Aorta (tissue), 5 donors: ENCODE measurements around the gene ATXN7L1. TPM values are rescaled to one million over a fixed set of nuclear protein-coding genes. Genes with fewer than 3 reads are reported as not detected.

ENCODE experiments used
- ATAC-seq: fragments of 200-7000 bp; cut with Tn5 transposase; one replicate; pipeline ENCODE4 v1.9.1; 2022; ENCODE audit warnings: moderate library complexity; ENCODE audit not compliant: low FRiP score
- DNase-seq, 2 donors: peaks; one replicate each; pipeline ENCODE4 v3.0.0-alpha.2; 2020
- H3K27ac ChIP-seq, 2 donors: one replicate each; pipeline ENCODE4 v1.5.1; 2013; ENCODE audit warnings: low read length in 2 of 2, mild to moderate bottlenecking in 2 of 2, moderate library complexity in 2 of 2, control low read depth in 1 of 2, inconsistent platforms in 1 of 2, low read depth in 1 of 2
- H3K27me3 ChIP-seq, 2 donors: one replicate each; pipeline ENCODE4 v1.6.1; 2013; ENCODE audit warnings: control low read depth in 1 of 2, low read length in 1 of 2, mild to moderate bottlenecking in 1 of 2, moderate library complexity in 1 of 2; ENCODE audit not compliant: insufficient read depth in 2 of 2, control insufficient read depth in 1 of 2
- H3K36me3 ChIP-seq, 2 donors: one replicate each; pipeline ENCODE4 v1.6.1; 2013; ENCODE audit warnings: control low read depth in 1 of 2, low read length in 1 of 2, mild to moderate bottlenecking in 1 of 2; ENCODE audit not compliant: insufficient read depth in 2 of 2, control insufficient read depth in 1 of 2
- H3K4me1 ChIP-seq, 2 donors: one replicate each; pipeline ENCODE4 v1.6.1; 2013; ENCODE audit warnings: low read length in 2 of 2, control low read depth in 1 of 2, mild to moderate bottlenecking in 1 of 2, moderate library complexity in 1 of 2; ENCODE audit not compliant: insufficient read depth in 2 of 2, control insufficient read depth in 1 of 2
- H3K4me3 ChIP-seq, 2 donors: one replicate each; pipeline ENCODE4 v1.5.1; 2013; ENCODE audit warnings: low read length in 2 of 2, control low read depth in 1 of 2, mild to moderate bottlenecking in 1 of 2
- H3K9me3 ChIP-seq: one replicate; pipeline ENCODE4 v1.6.1; 2013; ENCODE audit warnings: mild to moderate bottlenecking, low read length; ENCODE audit not compliant: control insufficient read depth
- WGBS, 2 donors: extraction: QIAGEN DNeasy Blood & Tissue Kit; methylation state at CpG; one replicate each; pipeline ENCODE4 v1.1.7; 2013; 5-methylcytosine and 5-hydroxymethylcytosine counted together
- intact Hi-C, 2 donors: fragments of 100-400 bp; cut with DNase I; formaldehyde crosslinking; loops; one replicate each; pipeline versions ENCODE4 v1.14.2 to v1.15.0; 2022
- polyA plus RNA-seq, 2 donors: library from polyadenylated mRNA; stranded (reverse); fragments of 200-250 nt; gene quantifications; one replicate each; pipeline ENCODE4 v1.2.3, GENCODE V29; 2013
- total RNA-seq, 2 donors: library from RNA; stranded (reverse); fragmentation: NEBNext Ultra II Directional; extraction: Animal tissue kit (Norgen Biotek cat#: 25700); gene quantifications; one replicate each; pipeline ENCODE4 v1.2.1, GENCODE V29; 2021
- donor health status: healthy with polysubstance abuse.
- donor health status: Bipolar disorder and iron deficiency.
- donor health status: DM: no; HTN: no; CAD: no.
- donor health status: DM: no; HTN: no; CAD: no.
- donor health status: DM: yes; HTN: yes; CAD: no.

Gene ATXN7L1
- total and polyA plus RNA-seq, 4 donors: 2.5 to 20.1 (median 8.4) TPM

DNA sequence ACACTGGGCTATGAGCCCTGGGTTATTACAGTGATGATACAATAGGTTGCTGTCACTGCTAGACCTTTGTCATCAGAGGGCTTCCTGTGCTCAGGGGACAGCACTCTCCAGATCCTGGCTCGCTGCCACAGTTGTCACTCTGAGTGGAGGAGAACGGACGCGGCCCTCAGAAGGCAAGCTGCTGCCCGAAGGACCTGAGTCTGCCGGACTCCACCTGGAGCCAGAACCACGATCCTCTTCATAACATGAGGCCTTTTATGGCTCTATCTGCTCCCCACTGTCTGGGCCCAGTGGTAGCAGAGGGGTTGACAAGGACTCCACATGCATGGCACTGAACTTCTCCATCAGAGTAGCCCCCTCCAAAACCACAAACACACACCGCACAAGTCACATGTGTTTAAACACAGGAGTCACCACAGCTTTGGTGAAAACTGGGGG lies 200.4 kb downstream of the ATXN7L1 start:
- intact Hi-C loops: loop anchor here in 1 of 2 donors (10.0 kb wide), 1 partner anchor 199 kb away; the partner anchor contains the start of gene ATXN7L1
- no peaks in the 10 kb centered on the region for H3K9me3 ChIP-seq
- H3K4me1 ChIP-seq: no peaks in the 10 kb centered on the region
- 93 to 94% methylated on average over 8 of the region's 8 CpGs for WGBS, 2 donors
- ATAC-seq (no peak), DNase-seq (no peak)
- H3K36me3 ChIP-seq: no peaks in the 10 kb centered on the region
- no peak overlapping the region for H3K27ac ChIP-seq
- no peaks in the 10 kb centered on the region for H3K27me3 ChIP-seq
- H3K4me3 ChIP-seq: no peak overlapping the region

- Histone ChIP-seq H3K4me1 (no peaks in the 10 kb centered on the region), H3K36me3 (no peaks in the 10 kb centered on the region), H3K27me3 (no peaks in the 10 kb centered on the region), H3K9me3 (no peaks in the 10 kb centered on the region), H3K27ac (no peak overlapping the region), H3K4me3 (no peak overlapping the region)
- WGBS, 2 donors: 73 to 93% methylated on average over 4 of the region's 4 CpGs
- DNase-seq: no peak
- intact Hi-C loops: loop anchor here in 1 of 2 donors (10.0 kb wide), 1 partner anchor 200 kb away; the partner anchor contains the start of gene ATXN7L1
- ATAC-seq: no peak
These were observed 202.0 kb downstream of the ATXN7L1 start for GRCh38 chr7:105674200-105674920.

- Histone ChIP-seq H3K27ac (no peak overlapping the region), H3K4me1 (no peaks in the 10 kb centered on the region)
- intact Hi-C loops: loop anchor here in 1 of 2 donors (10.0 kb wide), 1 partner anchor 201 kb away; the partner anchor contains the start of gene ATXN7L1
These were observed 202.9 kb downstream of the ATXN7L1 start for GRCh38 chr7:105673367-105674084.

DNA sequence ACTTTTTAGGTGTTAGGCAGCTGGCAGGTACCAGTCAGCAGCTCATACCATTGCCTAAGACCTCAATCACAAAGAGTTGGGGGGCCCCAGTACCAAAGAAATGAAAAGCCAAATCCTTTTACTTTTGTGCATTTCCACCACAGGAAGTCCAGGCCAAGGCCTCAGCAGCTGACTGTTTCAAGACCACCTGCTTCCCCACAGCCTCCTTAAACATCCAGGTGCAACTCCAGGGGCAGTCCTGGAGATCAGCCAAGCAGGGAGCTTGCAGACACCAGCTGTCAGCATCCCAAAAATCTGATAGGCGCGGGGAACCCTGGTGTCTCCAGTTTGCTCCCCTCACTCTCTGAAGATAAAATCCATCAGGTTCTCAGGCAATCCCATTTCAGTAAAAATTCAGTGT lies 203.6 kb downstream of the ATXN7L1 start:
- no peak for DNase-seq
- no peak for ATAC-seq
- 96 to 98% methylated on average over 2 of the region's 2 CpGs for WGBS, 2 donors
- Histone ChIP-seq H3K4me3 (no peak overlapping the region), H3K27ac (no peak overlapping the region), H3K27me3 (no peaks in the 10 kb centered on the region), H3K4me1 (no peaks in the 10 kb centered on the region), H3K9me3 (no peaks in the 10 kb centered on the region), H3K36me3 (no peaks in the 10 kb centered on the region)
- intact Hi-C loops: loop anchor here in 1 of 2 donors (10.0 kb wide), 1 partner anchor 202 kb away; the partner anchor contains the start of gene ATXN7L1

More at GRCh38 chr7:105673367-105674084, 202.9 kb downstream of the ATXN7L1 start:
- Histone ChIP-seq H3K4me3 (no peak overlapping the region), H3K27me3 (no peaks in the 10 kb centered on the region), H3K9me3 (no peaks in the 10 kb centered on the region), H3K36me3 (no peaks in the 10 kb centered on the region)
- 29 to 40% methylated on average over 7 of the region's 7 CpGs for WGBS, 2 donors
- ATAC-seq (no peak), DNase-seq (no peak)

DNA sequence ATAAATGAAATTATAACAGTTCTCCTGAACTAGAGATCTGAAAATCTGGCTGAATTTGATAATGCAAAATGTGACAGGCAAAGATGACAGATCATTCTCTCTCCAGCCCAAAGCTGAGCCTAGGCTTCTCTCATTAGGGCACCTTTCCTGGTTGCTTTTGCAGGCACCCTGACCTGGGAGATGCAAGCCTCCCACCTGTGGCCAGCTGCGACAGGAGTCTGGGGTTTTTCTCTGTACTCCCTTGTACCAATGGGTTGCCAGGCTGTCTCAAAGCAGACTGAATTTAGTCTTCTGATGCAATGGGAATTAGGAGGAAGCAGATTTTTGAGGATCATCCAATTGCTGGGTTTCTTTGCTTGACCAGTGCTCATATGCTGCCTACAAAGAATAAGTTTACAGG lies 210.1 kb downstream of the ATXN7L1 start:
- intact Hi-C loops: no loop called here
- no peak for DNase-seq
- no peak overlapping the region for H3K27ac ChIP-seq
- H3K4me3 ChIP-seq: no peak overlapping the region
- ATAC-seq: no peak
- WGBS, 2 donors: 96 to 100% methylated on average over 1 of the region's 1 CpG
- H3K27me3 ChIP-seq: no peaks in the 10 kb centered on the region
- H3K36me3 ChIP-seq: no peaks in the 10 kb centered on the region
- no peaks in the 10 kb centered on the region for H3K9me3 ChIP-seq
- no peaks in the 10 kb centered on the region for H3K4me1 ChIP-seq

GRCh38 chr7:105665684-105666083 lies 210.7 kb downstream of the ATXN7L1 start:
- H3K9me3 ChIP-seq: no peaks in the 10 kb centered on the region
- H3K27ac ChIP-seq: no peak overlapping the region
- WGBS, 2 donors: 91 to 94% methylated on average over 7 of the region's 7 CpGs
- no peak for ATAC-seq
- intact Hi-C loops: no loop called here
- H3K27me3 ChIP-seq: no peaks in the 10 kb centered on the region
- H3K36me3 ChIP-seq: no peaks in the 10 kb centered on the region
- H3K4me1 ChIP-seq: no peaks in the 10 kb centered on the region
- no peak for DNase-seq
- no peak overlapping the region for H3K4me3 ChIP-seq

DNA sequence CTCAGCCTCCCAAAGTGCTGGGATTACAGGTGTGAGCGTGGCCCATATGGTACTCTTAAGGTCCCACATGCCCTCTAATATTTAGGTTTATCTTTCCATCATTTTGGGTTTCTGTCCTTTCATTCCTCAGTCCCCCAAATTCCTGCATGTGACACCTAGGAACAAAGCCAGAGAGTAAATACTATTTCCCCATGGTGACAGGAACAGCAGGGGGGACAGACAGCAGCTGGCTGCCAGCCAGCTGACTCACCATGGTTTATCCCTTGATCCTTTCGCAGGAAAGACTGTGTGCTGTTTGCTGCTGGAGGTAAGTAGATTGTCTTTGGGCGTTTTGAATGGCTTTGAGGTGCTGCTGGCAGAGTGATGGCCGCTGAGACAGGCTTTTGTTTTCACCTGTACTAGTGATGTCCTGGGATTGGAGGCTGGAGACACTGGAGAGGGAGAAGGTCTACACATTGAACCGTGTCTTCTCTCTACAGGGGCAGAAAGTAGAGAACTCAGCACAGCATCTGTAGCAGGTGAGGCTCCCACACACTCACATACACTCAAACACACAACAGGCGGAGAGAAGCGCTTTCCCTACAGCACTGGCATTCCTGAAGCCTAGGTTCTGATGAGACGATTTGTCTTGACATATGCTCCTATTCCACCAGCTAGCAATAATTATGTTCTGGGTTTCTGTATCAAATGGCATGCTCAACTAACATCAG lies 211.4 kb downstream of the ATXN7L1 start:
- Histone ChIP-seq H3K36me3 (no peaks in the 10 kb centered on the region), H3K4me1 (no peaks in the 10 kb centered on the region), H3K27ac (no peak overlapping the region), H3K27me3 (no peaks in the 10 kb centered on the region), H3K4me3 (no peak overlapping the region), H3K9me3 (no peaks in the 10 kb centered on the region)
- WGBS, 2 donors: 86% methylated on average over 8 of the region's 8 CpGs
- ATAC-seq (no peak), DNase-seq (no peak)
- intact Hi-C loops: no loop called here

GRCh38 chr7:105662998-105663397 lies 213.4 kb downstream of the ATXN7L1 start:
- H3K27me3 ChIP-seq: no peaks in the 10 kb centered on the region
- intact Hi-C loops: no loop called here
- no peaks in the 10 kb centered on the region for H3K36me3 ChIP-seq
- no peak for ATAC-seq
- WGBS, 2 donors: 91 to 92% methylated on average over 7 of the region's 7 CpGs
- no peak for DNase-seq
- H3K4me3 ChIP-seq: no peak overlapping the region
- no peak overlapping the region for H3K27ac ChIP-seq
- H3K9me3 ChIP-seq: no peaks in the 10 kb centered on the region
- no peaks in the 10 kb centered on the region for H3K4me1 ChIP-seq
